OCI-LY7 (cell line): ENCODE data around the gene ZNF235. TPM values are rescaled to one million over a fixed set of nuclear protein-coding genes. Genes with fewer than 3 reads are reported as not detected.

Experiments
- BruUV-seq: library from RNA; stranded (reverse); fragments of 400-500 nt; replicated peaks from 2 replicates; lab custom pipeline; 2021; lab: Mats Ljungman, UMichigan
- CTCF ChIA-PET: fragments of 300-600 bp; sonication (Branson Sonifier 250); formaldehyde crosslinking; loops from one replicate; lab custom pipeline; 2022; ENCODE audit warnings: antibody characterized with exemption; ENCODE audit not compliant: unreplicated experiment; lab: Charles Lee
- POLR2A ChIA-PET: fragments of 300-600 bp; sonication (Branson Sonifier 250); formaldehyde crosslinking; loops from one replicate; lab custom pipeline; 2022; ENCODE audit warnings: antibody characterized with exemption; lab: Charles Lee
- DNase-seq: peaks from one replicate; pipeline ENCODE4 v3.0.0-alpha.2; 2015; ENCODE audit warnings: low spot score
- H2AFZ ChIP-seq: fragments of 200-600 bp; sonication (generic), shearing (Covaris generic); 2 replicates; pipeline ENCODE4 v1.6.1; 2014; ENCODE audit warnings: mild to moderate bottlenecking, antibody characterized with exemption, low read length, moderate library complexity
- H3K27ac ChIP-seq: fragments of 200-600 bp; sonication (generic); 2 replicates; pipeline ENCODE4 v1.5.1; 2014; ENCODE audit warnings: mixed run types, low read depth, mild to moderate bottlenecking, moderate library complexity, low read length, inconsistent platforms; ENCODE audit not compliant: poor library complexity, severe bottlenecking
- H3K36me3 ChIP-seq: fragments of 200-600 bp; sonication (generic); 2 replicates; pipeline ENCODE4 v1.6.1; 2014; ENCODE audit warnings: mild to moderate bottlenecking, antibody characterized with exemption, low read length, moderate library complexity, mixed read lengths; ENCODE audit not compliant: insufficient read depth
- H3K4me1 ChIP-seq: fragments of 200-600 bp; sonication (generic); 2 replicates; pipeline ENCODE4 v1.5.1; 2014; ENCODE audit warnings: mild to moderate bottlenecking, low read length; ENCODE audit not compliant: insufficient read depth, poor library complexity, severe bottlenecking
- H3K4me2 ChIP-seq: fragments of 200-600 bp; sonication (generic); 2 replicates; pipeline ENCODE4 v1.6.1; 2014; ENCODE audit warnings: mild to moderate bottlenecking, low read length
- H3K4me3 ChIP-seq: fragments of 200-600 bp; sonication (generic); 2 replicates; pipeline ENCODE4 v1.5.1; 2014; ENCODE audit warnings: mild to moderate bottlenecking, low read depth, low read length; ENCODE audit not compliant: poor library complexity, severe bottlenecking
- H3K79me2 ChIP-seq: fragments of 200-600 bp; sonication (generic); 2 replicates; pipeline ENCODE4 v1.6.1; 2016; ENCODE audit warnings: low read depth, mild to moderate bottlenecking, low read length, moderate library complexity, mixed read lengths; ENCODE audit not compliant: insufficient read depth
- H3K9me2 ChIP-seq: fragments of 200-600 bp; sonication (generic); 2 replicates; pipeline ENCODE4 v1.6.1; 2016; ENCODE audit warnings: mild to moderate bottlenecking, low read length, mixed read lengths; ENCODE audit not compliant: insufficient read depth
- H3K9me3 ChIP-seq: fragments of 200-600 bp; sonication (generic); 2 replicates; pipeline ENCODE4 v1.6.1; 2014; ENCODE audit warnings: mild to moderate bottlenecking, mixed run types, low read length, mixed read lengths
- H4K20me1 ChIP-seq: fragments of 200-600 bp; sonication (generic); 2 replicates; pipeline ENCODE4 v1.6.1; 2014; ENCODE audit warnings: mild to moderate bottlenecking, antibody characterized with exemption, low read length, moderate library complexity, mixed read lengths; ENCODE audit not compliant: insufficient read depth
- CTCF ChIP-seq: fragments of 200-600 bp; sonication (generic); conservative IDR thresholded peaks from 2 replicates; pipeline ENCODE4 v1.5.1; 2014; ENCODE audit warnings: mild to moderate bottlenecking, antibody characterized with exemption, low read length, moderate library complexity, mixed read lengths
- EZH2phosphoT487 ChIP-seq: fragments of 200-600 bp; sonication (generic); IDR thresholded peaks from 2 replicates; pipeline ENCODE4 v1.6.1; 2018; ENCODE audit warnings: low read depth, borderline replicate concordance, mild to moderate bottlenecking, mixed run types, antibody characterized with exemption, low read length, moderate library complexity, mixed read lengths
- intact Hi-C: fragments of 100-400 bp; cut with micrococcal nuclease; formaldehyde crosslinking; loops from one replicate; pipeline ENCODE4 v1.10.0; 2022; ENCODE audit not compliant: unreplicated experiment
- total RNA-seq, 2 experiments: library from RNA; depleted of rRNA in 1 of 2; stranded (reverse); fragments of >200 nt in 1 of 2; shearing (Covaris generic) in 1 of 2; gene quantifications; 2 replicates each; pipeline ENCODE4 v1.2.3, GENCODE V29; 2014 to 2022

The ZNF235 gene
- total RNA-seq, 2 experiments from 2014 or later, result 7.4 to 7.7 TPM

GRCh38 chr19:44282846-44283245 lies 22.0 kb downstream of the ZNF235 start:
- Histone ChIP-seq H2AFZ (no peak overlapping the region), H3K4me2 (no peak overlapping the region), H3K36me3 (peaks cover 6% of the 10 kb centered on the region; the same call in 1 of the 2 replicates), H3K4me3 (no peak overlapping the region), H3K79me2 (no peaks in the 10 kb centered on the region), H4K20me1 (no peaks in the 10 kb centered on the region), H3K9me2 (no peaks in the 10 kb centered on the region), H3K4me1 (no peaks in the 10 kb centered on the region), H3K9me3 (no peaks in the 10 kb centered on the region), H3K27ac (no peak overlapping the region)
- DNase-seq, result no peak
- no TSS peak for BruUV-seq
- no peak for TF ChIP-seq EZH2phosphoT487
- no peak for TF ChIP-seq CTCF
- ChIA-PET POLR2A (no interaction called here), CTCF (no interaction called here)
- intact Hi-C loops, result no loop called here

- H3K36me3 ChIP-seq, result no peaks in the 10 kb centered on the region
- H3K4me3 ChIP-seq, result no peak overlapping the region
- no peak for DNase-seq
- no peaks in the 10 kb centered on the region for H3K9me2 ChIP-seq
- CTCF ChIA-PET, result no interaction called here
- no peaks in the 10 kb centered on the region for H3K79me2 ChIP-seq
- intact Hi-C loops, result no loop called here
- H4K20me1 ChIP-seq, result no peaks in the 10 kb centered on the region
- TF ChIP-seq EZH2phosphoT487 (no peak), CTCF (no peak)
- BruUV-seq, result no TSS peak
- H3K27ac ChIP-seq, result no peak overlapping the region
- H3K9me3 ChIP-seq, result no peaks in the 10 kb centered on the region
- POLR2A ChIA-PET, result no interaction called here
- H3K4me1 ChIP-seq, result no peaks in the 10 kb centered on the region
- no peak overlapping the region for H2AFZ ChIP-seq
- H3K4me2 ChIP-seq, result no peak overlapping the region
Observed at GRCh38 chr19:44280916-44281315, 23.9 kb downstream of the ZNF235 start.

- no peaks in the 10 kb centered on the region for H3K9me2 ChIP-seq
- POLR2A ChIA-PET, result no interaction called here
- no peak overlapping the region for H3K27ac ChIP-seq
- no peaks in the 10 kb centered on the region for H3K79me2 ChIP-seq
- CTCF ChIA-PET, result no interaction called here
- no peak overlapping the region for H2AFZ ChIP-seq
- no peaks in the 10 kb centered on the region for H3K4me1 ChIP-seq
- H3K36me3 ChIP-seq, result no peaks in the 10 kb centered on the region
- no peak overlapping the region for H3K4me3 ChIP-seq
- no TSS peak for BruUV-seq
- H4K20me1 ChIP-seq, result no peaks in the 10 kb centered on the region
- intact Hi-C loops, result no loop called here
- TF ChIP-seq EZH2phosphoT487, result no peak
- no peak for TF ChIP-seq CTCF
- no peak for DNase-seq
- H3K4me2 ChIP-seq, result no peak overlapping the region
- H3K9me3 ChIP-seq, result no peaks in the 10 kb centered on the region
Observed at GRCh38 chr19:44278181-44278690, 26.6 kb downstream of the ZNF235 start.
